PC-9 (cell line): ENCODE data around the gene SLC30A5. TPM values are rescaled to one million over a fixed set of nuclear protein-coding genes. Genes with fewer than 3 reads are reported as not detected.

Source experiments
- BruUV-seq: library from RNA; stranded (reverse); fragments of 400-500 nt; replicated peaks from 2 replicates; lab custom pipeline; 2021; lab: Mats Ljungman, UMichigan
- CTCF ChIA-PET: fragments of 300-600 bp; sonication (Branson Sonifier 250); formaldehyde crosslinking; loops from one replicate; lab custom pipeline; 2022; ENCODE audit warnings: antibody characterized with exemption; lab: Charles Lee
- POLR2A ChIA-PET: fragments of 300-600 bp; sonication (Branson Sonifier 250); formaldehyde crosslinking; loops from one replicate; lab custom pipeline; 2022; ENCODE audit warnings: antibody characterized with exemption; ENCODE audit not compliant: unreplicated experiment; lab: Charles Lee
- DNase-seq, 2 experiments: peaks; one replicate each; pipeline versions ENCODE4 v3.0.0 to v3.0.0-alpha.2; 2015 to 2022; ENCODE audit warnings: mixed read lengths in 1 of 2
- H2AFZ ChIP-seq: fragments of 200-600 bp; sonication (generic); 2 replicates; pipeline ENCODE4 v1.8.1; 2017; ENCODE audit warnings: antibody characterized with exemption
- H3F3A ChIP-seq: fragments of 200-600 bp; sonication (generic); 2 replicates; pipeline ENCODE4 v1.8.1; 2017; ENCODE audit warnings: antibody characterized with exemption, mild to moderate bottlenecking, low read depth; ENCODE audit not compliant: insufficient read depth
- H3K27ac ChIP-seq: fragments of 200-600 bp; sonication (generic); 2 replicates; pipeline ENCODE4 v1.6.1; 2016; ENCODE audit warnings: mixed run types
- H3K27me3 ChIP-seq: fragments of 200-600 bp; sonication (generic); 2 replicates; pipeline ENCODE4 v1.6.1; 2016; ENCODE audit warnings: low read depth, mixed run types; ENCODE audit not compliant: insufficient read depth
- H3K36me3 ChIP-seq: fragments of 200-600 bp; sonication (generic); 2 replicates; pipeline ENCODE4 v1.6.1; 2016; ENCODE audit warnings: low read depth, mixed run types
- H3K4me1 ChIP-seq: fragments of 200-600 bp; sonication (generic); replicated peaks from 2 replicates; pipeline ENCODE4 v1.6.1; 2016; ENCODE audit warnings: mixed run types; ENCODE audit not compliant: insufficient read depth
- H3K4me2 ChIP-seq: fragments of 200-600 bp; sonication (generic); 2 replicates; pipeline ENCODE4 v1.6.1; 2017; ENCODE audit warnings: mixed run types
- H3K4me3 ChIP-seq: fragments of 200-600 bp; sonication (generic); 2 replicates; pipeline ENCODE4 v1.6.1; 2016; ENCODE audit warnings: mixed run types
- H3K79me2 ChIP-seq: fragments of 200-600 bp; sonication (generic); 2 replicates; pipeline ENCODE4 v1.6.1; 2017; ENCODE audit warnings: low read depth, mixed run types
- H3K9me2 ChIP-seq: fragments of 200-600 bp; sonication (generic); 2 replicates; pipeline ENCODE4 v1.8.1; 2017; ENCODE audit warnings: mild to moderate bottlenecking; ENCODE audit not compliant: insufficient read depth
- H3K9me3 ChIP-seq: fragments of 200-600 bp; sonication (generic); 2 replicates; pipeline ENCODE4 v1.8.1; 2016; ENCODE audit warnings: low read depth; ENCODE audit not compliant: insufficient read depth
- H4K20me1 ChIP-seq: fragments of 200-600 bp; sonication (generic); 2 replicates; pipeline ENCODE4 v1.8.1; 2017; ENCODE audit not compliant: insufficient read depth
- CTCF ChIP-seq: fragments of 200-600 bp; sonication (generic); conservative IDR thresholded peaks from 2 replicates; pipeline ENCODE4 v1.6.1; 2017; ENCODE audit warnings: mixed run types, antibody characterized with exemption, mild to moderate bottlenecking, moderate library complexity
- EZH2 ChIP-seq: fragments of 200-600 bp; sonication (generic); IDR thresholded peaks from 2 replicates; pipeline ENCODE4 v1.8.0; 2017; ENCODE audit warnings: antibody characterized with exemption, low read depth
- intact Hi-C: fragments of 100-400 bp; cut with micrococcal nuclease; formaldehyde crosslinking; loops from one replicate; pipeline ENCODE4 v1.10.0; 2022; ENCODE audit not compliant: unreplicated experiment
- total RNA-seq: library from RNA; stranded (reverse); gene quantifications from 2 replicates; pipeline ENCODE4 v1.2.3, GENCODE V29; 2021

The SLC30A5 gene
- total RNA-seq, 1 experiment from 2014 or later: 36.0 TPM

- no peak overlapping the region for H3K4me3 ChIP-seq
- POLR2A ChIA-PET: no interaction called here
- no peak for DNase-seq
Measured at GRCh38 chr5:69048230-69048629, 45.6 kb upstream of the SLC30A5 start.

GRCh38 chr5:69049151-69049550 lies 44.7 kb upstream of the SLC30A5 start:
- Histone ChIP-seq H3K27me3 (no peaks in the 10 kb centered on the region), H2AFZ (no peak overlapping the region), H3K9me2 (no peaks in the 10 kb centered on the region), H3K36me3 (no peaks in the 10 kb centered on the region), H4K20me1 (no peaks in the 10 kb centered on the region), H3K79me2 (no peaks in the 10 kb centered on the region), H3K4me2 (no peak overlapping the region), H3K9me3 (no peaks in the 10 kb centered on the region), H3K4me3 (no peak overlapping the region), H3K4me1 (peaks cover 23% of the 10 kb centered on the region), H3F3A (peaks cover 7% of the 10 kb centered on the region), H3K27ac (0 out of 2 replicates have a peak overlapping the region, but pooled peaks have one; percentile 15)
- DNase-seq: peak in 1 of 2 experiments; percentile 76
- intact Hi-C loops: loop anchor here (10.0 kb wide), 1 partner anchor 286 kb away; the partner anchor contains the start of gene CCDC125
- TF ChIP-seq CTCF (no peak), EZH2 (no peak)
- BruUV-seq: no TSS peak
- POLR2A ChIA-PET: no interaction called here
- CTCF ChIA-PET: no interaction called here

More at GRCh38 chr5:69048230-69048629, 45.6 kb upstream of the SLC30A5 start:
- TF ChIP-seq EZH2 (no peak), CTCF (peak; percentile 35; the same call in 1 of the 2 replicates)
- Histone ChIP-seq H3K4me1 (peaks cover 32% of the 10 kb centered on the region), H3K36me3 (no peaks in the 10 kb centered on the region), H4K20me1 (no peaks in the 10 kb centered on the region), H3K9me3 (no peaks in the 10 kb centered on the region), H3F3A (peaks cover 7% of the 10 kb centered on the region), H3K27me3 (no peaks in the 10 kb centered on the region), H3K9me2 (no peaks in the 10 kb centered on the region), H3K4me2 (no peak overlapping the region), H3K27ac (no peak overlapping the region), H2AFZ (no peak overlapping the region), H3K79me2 (no peaks in the 10 kb centered on the region)
- BruUV-seq: no TSS peak
- intact Hi-C loops: loop anchor here (10.0 kb wide), 1 partner anchor 287 kb away; the partner anchor contains the start of gene CCDC125
- CTCF ChIA-PET: no interaction called here

- intact Hi-C loops: loop anchor here (10.0 kb wide), 1 partner anchor 285 kb away; the partner anchor contains the start of gene CCDC125
- 0 out of 2 replicates have a peak overlapping the region, but pooled peaks have one; percentile 15 for H3K27ac ChIP-seq
- no peaks in the 10 kb centered on the region for H4K20me1 ChIP-seq
- H3K4me2 ChIP-seq: no peak overlapping the region
- H2AFZ ChIP-seq: no peak overlapping the region
- TF ChIP-seq CTCF (no peak), EZH2 (no peak)
- H3K9me2 ChIP-seq: no peaks in the 10 kb centered on the region
- no peak for DNase-seq
- H3K79me2 ChIP-seq: no peaks in the 10 kb centered on the region
- H3K36me3 ChIP-seq: no peaks in the 10 kb centered on the region
- H3K4me1 ChIP-seq: peaks cover 23% of the 10 kb centered on the region
- no peak overlapping the region for H3K4me3 ChIP-seq
- ChIA-PET CTCF (no interaction called here), POLR2A (no interaction called here)
- no peaks in the 10 kb centered on the region for H3K9me3 ChIP-seq
- H3K27me3 ChIP-seq: no peaks in the 10 kb centered on the region
- H3F3A ChIP-seq: peaks cover 7% of the 10 kb centered on the region
- no TSS peak for BruUV-seq
Measured at GRCh38 chr5:69049796-69050195, 44.0 kb upstream of the SLC30A5 start.
